Parietal lobe (tissue), 1 donor: ENCODE results near the gene ELAC2. TPM values are rescaled to one million over a fixed set of nuclear protein-coding genes. Genes with fewer than 3 reads are reported as not detected.

Experiments
- total RNA-seq: library from RNA; depleted of rRNA; stranded (reverse); fragments of >200 nt; gene quantifications from one replicate; pipeline ENCODE4 v1.2.3, GENCODE V29; 2014

ELAC2 gene
- 51.6 TPM for total RNA-seq

GRCh38 chr17:13017655-13018459 lies at the start of gene ELAC2:
ELAC2 (minus strand) TSS chr17:13018027; CDS start chr17:13017947, 80 bp downstream.

Other genes with a start within 250 kb of the ELAC2 start
- 31.0 TPM for gene ARHGAP44, start 228.5 kb downstream of the ELAC2 start, total RNA-seq